GM19324 (cell line): ENCODE measurements around the gene SLFNL1.

Experiments used
- ATAC-seq: cut with Tn5 transposase; IDR thresholded peaks from one replicate; pipeline ENCODE4 v1.9.1; 2021; ENCODE audit warnings: mild to moderate bottlenecking, moderate library complexity; ENCODE audit not compliant: unreplicated experiment, low FRiP score

The SLFNL1 gene

GRCh38 chr1:40966417-40966816, 55.1 kb downstream of the SLFNL1 start:
- no peak for ATAC-seq
